Jurkat, Clone E6-1 (cell line): Measurements from ENCODE around the gene ITPR3.
A peak's percentile ranks its signal among the peaks of the same experiment; 100 is the strongest.

Experiments
- DNase-seq: peaks from one replicate; pipeline ENCODE4 v3.0.0-alpha.2; 2011; ENCODE audit warnings: low read depth, low spot score
- H3K4me3 ChIP-seq: 2 replicates; pipeline ENCODE4 v1.5.1; 2011; ENCODE audit warnings: mild to moderate bottlenecking, low read length, control low read depth, moderate library complexity

ITPR3 gene

DNA sequence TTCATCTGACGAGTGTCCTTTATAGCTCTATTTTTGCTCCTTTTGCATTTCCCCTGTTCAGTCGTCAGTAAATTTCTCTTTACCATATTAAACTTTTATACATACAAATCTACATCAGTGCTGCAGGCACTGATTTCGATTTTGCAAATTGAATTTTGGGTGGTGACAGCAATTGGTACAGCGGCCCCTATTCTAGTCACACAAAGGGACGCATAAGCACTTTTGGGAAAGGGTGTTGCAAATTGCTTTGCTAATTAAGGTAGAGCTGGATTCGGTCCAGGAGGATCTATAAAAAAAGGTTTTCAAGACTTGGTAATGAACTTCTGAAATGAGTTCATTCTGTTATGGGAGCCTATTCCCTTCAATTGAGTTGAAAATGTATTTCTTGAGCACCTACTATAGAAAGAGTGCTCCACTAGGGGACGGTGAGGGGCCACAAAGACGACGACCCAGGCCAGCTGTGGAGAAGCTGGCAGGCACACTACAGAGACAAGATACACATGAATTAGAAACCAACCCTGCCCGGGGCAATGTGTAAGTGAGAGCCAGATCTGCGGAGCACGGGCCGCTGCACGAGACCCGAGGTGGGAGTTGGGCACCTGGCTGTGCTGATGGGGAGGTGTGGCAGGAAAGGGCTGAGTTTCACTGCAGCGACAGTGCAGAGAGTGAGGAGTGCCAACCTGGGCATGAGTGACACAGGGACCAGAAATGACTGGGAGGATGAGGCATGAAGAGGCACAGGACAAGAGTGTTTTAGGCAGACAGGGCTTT, 85.0 kb downstream of the ITPR3 start:
- DNase-seq = no peak
- no peak overlapping the region for H3K4me3 ChIP-seq

DNA sequence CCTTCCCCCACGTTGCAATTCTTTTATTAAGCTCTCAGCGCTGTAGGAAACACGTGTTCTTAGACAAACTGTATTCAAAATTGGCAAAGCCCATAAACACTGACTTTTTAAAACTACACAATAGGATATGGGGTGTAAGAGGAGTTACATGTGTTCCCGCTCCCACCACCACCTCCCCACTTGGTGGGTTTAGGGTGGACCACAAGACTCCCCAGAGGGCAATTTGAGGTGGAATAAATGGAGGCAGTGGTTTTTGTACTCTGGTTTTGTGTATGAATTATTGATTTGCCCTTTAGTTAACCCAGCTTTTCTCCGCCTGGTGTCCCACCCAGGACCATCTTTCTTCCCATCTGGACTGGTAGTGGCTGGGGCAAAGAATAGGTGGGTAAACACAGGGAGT, 86.6 kb downstream of the ITPR3 start:
- H3K4me3 ChIP-seq = no peak overlapping the region
- peak; percentile 53 for DNase-seq

DNA sequence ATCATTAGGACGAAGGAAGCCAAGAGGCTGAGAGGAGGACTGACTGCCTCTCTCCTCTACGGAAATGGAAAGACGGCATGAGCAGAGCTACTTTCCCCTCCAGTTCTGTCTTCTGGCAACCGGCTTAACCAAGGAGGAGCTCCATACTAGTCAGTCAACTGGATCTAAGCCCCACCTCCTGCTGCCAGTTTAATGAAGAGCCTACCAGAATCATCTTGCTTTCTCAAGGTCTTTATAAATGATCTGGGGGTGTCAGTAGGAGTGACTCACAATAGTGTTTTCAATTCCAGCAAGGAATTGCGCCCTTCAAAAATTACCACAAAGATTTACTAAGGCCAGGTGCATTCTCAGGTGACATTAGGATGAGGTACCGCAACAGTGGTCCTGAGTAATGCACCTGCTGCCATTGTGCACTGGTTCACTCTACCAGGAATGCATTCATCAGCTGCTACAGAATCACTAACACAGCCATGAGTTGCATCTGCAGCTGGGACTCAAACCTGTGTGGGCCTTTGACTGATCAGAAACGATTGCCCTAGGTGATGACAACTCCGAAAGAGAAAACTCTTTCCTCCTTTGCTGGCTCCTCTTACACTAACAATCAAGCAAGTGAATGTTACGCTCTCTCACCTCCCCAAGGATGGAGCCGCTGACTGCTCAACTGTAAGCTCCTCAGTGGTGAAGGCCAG, 87.5 kb downstream of the ITPR3 start:
- H3K4me3 ChIP-seq = no peak overlapping the region
- no peak for DNase-seq

DNA sequence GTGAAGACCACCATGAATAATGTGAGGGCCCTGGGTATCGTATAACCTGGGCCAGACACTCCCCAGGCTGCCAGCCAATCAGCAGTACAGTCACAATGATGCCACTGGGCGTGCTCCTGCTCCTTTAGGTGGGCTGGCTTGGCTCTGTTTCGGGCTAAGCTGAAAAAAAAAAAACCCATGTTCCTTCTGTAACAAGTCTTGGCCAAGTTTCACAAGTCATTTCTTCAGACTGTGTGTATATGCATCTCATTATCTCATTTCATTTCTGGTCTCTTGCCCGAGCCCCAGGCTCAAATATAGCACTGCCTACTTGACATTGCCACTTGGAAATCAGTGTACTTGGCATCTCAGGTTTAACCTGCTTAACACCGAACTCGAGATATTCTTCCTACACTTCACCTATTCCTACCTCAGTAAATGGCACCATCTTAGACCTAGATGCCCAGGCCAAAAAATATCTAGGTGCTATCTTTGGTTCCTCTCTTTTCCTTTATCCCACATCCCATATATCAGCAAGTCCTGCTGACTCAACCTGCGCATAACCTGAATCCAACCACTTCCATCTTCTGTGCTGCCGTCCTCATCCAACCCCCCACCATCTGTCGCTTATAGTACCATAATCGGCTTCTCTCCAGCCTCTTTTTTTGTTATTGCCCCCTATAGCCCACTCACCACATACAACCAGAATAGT, 88.6 kb downstream of the ITPR3 start:
- no peak overlapping the region for H3K4me3 ChIP-seq
- no peak for DNase-seq

DNA sequence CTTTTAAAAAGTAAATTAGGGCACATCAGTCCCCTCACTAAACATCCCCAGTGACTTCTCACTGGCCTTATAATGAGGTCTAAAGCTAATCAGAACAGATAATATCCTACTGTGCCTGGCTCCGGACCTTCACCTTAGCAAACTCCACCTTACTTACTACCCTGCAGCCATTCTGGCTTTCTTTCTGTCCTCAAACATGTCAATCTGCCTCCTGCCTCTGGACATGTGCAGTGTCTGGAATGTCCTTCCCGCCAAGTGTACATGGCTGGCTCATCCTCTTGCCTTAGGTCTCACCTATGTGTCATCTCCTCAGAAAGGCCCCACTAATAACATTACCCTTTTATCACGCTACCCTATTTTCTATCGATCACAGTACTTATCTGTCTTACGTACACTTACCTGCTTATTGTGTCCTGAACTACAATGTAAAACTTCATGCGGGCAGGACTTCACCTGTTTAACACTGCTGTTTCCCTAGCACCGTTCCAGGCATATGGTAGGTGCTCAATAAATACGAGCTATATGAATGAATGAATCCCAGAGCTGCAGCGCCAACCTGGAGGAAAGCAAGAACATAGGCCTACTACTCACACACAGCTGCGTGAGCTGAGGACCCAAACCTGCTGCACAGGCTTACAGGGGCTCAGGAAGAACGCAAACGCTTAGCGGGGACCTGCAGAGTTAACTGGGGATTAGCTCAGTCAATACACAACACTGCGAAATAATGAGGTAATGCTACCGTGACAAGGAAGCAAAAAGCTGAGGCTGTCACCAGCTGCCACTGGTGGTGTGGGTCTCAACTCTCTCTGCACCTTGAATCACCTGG, 89.4 kb downstream of the ITPR3 start:
- no peak for DNase-seq

DNA sequence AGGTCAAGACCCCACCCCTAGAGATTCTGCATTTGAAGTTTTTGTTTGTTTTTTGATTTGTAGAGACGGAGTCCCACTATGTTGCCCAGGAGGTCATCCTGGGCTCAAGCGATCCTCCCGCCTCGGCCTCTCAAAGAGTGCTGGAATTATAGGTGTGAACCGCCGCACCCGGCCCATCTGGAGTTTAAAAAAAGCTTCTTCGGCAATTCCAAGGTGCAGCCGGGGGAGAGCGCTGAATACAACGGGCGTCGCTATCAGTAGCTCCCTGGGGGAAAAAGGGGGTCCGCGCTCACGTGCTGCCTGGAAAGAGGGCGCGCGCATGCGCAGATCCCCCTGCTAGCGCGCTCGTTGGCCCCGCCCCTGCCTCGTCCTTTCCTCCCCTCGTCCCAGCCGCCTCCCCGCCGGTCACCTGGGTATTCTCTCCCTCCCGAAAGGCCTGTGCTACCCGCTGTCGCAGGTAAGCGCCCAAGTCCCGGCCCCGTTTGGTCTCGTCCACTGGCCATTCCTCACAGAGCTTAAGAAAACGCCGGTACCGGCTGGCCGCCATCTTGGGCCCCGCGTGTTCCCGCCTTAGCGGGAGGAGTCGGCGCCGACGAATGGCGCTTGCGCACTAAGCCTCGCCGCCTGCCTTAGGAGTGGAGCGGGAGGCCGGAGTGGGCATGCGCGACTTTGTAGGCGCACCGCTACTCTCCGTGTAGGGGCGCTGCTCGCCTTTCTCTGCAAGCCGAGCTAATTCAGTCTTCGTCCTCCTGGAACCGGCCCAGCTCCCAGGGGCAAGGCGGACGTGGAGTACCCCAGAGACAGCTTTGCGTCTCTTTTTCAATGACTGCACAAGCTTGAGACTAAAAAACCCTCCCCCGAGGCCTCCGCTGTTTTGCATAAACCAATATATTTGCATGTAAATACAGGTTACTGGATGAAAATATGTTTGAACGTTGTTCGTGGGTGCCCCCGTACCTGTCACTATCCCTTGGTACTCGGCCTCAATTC, 90.3 kb downstream of the ITPR3 start, which contains the start of gene UQCC2:
TSS of gene UQCC2 (minus strand) at position 561 of the 990 bp plus-strand sequence. CDS start at position 547, 14 bp downstream.
- peak; percentile 93 for DNase-seq
- H3K4me3 ChIP-seq = peak within 1 kb of the TSS; percentile 76

More for the DNA sequence above, 89.4 kb downstream of the ITPR3 start:
- H3K4me3 ChIP-seq = peak overlapping the region; percentile 76

DNA sequence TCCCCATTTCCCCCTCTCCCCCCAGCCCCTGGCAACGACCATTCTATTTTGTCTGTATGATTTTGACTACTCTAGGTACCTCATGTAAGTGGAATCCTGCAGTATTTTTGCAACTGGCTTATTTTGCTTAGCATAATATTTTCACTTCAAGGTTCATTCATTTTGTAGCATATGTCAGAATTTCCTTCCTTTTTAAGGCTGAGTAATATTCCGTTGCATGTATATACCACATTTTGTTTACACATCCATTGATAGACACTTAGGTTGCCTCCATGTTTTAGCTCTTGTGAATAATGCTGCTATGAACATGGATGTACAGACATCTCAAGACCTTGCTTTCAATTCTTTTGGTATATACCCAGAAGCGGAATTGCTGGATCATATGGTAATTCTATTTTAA, 91.8 kb downstream of the ITPR3 start:
- no peak overlapping the region for H3K4me3 ChIP-seq
- no peak for DNase-seq

DNA sequence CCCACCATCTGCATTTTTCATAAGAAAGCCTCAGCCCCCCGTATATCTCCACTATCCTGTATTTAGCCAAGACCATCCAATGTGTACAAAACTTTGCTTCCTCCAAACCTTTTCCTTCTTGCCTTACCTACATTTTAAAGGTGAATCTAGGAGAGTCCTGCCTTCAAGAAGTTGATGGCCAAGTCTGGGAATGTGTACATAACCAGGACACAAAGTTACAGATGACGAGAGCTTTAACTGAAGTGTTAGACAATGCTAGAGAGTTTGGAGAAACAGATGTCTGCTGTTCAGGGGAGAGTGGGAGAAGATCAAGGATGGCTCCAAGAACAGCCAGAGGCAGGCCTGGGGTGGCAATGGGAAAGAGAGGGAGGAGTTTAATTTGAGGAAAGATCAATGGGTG, 92.7 kb downstream of the ITPR3 start:
- H3K4me3 ChIP-seq = no peak overlapping the region
- DNase-seq = no peak

DNA sequence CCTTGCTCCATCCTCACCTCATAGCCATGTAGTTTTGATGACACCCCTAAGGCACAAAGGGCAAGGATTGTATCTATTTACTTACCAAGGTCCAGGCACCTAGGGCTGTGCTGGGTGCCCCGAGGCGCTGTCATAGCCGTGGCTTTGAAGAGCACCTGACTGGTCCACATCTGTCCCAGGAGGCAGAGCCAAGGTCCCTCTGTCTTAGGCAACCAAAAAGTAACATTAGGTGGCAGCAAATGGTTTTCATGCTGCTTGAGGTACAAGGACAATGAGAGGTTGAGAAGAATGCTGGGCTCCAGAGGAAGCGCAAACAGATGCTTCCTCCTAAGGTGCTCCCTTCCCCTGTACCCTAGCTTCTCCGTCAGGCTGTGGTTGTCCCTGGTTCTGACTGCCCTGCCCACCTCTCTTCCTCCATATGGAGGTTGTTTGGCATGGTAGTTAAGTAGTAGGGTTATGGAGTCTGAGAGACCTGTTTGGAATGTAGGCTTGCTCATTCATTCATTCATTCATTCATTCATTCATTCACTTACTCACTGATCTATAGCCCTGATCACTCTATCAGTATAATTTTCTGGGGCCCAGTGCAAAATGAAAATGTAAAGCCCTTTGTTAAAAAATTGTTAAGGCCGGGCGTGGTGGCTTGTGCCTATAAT, 93.4 kb downstream of the ITPR3 start:
- H3K4me3 ChIP-seq = no peak overlapping the region
- no peak for DNase-seq

DNA sequence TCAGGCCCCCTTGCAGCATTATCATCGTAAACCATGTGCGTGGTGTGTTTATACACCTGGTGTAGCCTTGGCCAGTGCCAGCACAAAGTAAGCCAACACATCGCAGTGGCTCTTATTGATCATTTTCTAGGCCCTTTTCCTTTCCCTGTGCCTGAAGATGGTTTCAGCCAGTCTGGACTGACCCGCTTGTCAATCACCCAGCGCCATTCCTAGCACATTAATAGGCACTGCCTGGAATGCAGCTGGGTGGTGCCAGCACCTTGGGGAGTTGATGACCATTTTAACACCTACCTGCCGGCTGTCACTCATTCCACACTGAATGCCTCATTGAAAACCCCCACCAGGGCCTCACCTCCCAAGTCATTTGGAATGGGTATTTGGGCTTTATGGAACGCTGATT, 95.3 kb downstream of the ITPR3 start:
- H3K4me3 ChIP-seq = no peak overlapping the region
- no peak for DNase-seq

DNA sequence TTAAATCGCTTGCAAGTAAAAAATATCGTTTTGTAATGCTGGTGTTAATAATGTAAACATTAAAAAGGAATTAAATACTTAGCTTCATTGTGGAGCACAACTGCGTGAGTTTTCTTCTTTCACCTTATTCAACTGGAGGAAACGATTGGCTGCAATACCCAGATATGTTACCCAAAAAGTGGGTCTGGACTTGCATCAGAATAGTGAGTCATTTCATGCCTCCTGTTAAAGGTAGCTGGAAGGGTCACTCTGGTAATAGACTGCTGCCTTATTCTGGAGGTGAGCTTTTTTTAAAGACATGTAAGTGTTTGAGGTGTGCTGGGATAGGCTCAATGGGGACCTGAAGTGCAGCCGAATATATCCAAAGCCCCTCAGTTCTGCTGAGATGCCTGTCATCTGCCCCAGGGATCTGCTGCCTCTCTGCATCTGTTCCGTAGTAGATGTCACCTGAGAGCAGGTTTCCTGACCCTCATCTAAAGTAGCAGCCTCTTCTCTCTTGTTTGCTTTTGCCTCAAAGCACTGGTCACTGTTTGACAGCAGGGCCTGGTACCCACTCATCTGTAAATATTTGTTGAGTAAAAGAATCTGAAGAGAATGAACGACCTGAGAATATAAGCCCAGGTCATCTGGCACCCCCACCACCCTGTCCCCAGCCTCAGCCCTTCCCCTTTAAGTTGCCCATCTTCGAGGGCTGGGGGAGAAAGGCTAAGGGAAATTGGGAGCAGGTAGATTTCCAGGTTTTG, 95.9 kb downstream of the ITPR3 start:
- H3K4me3 ChIP-seq = no peak overlapping the region
- no peak for DNase-seq

DNA sequence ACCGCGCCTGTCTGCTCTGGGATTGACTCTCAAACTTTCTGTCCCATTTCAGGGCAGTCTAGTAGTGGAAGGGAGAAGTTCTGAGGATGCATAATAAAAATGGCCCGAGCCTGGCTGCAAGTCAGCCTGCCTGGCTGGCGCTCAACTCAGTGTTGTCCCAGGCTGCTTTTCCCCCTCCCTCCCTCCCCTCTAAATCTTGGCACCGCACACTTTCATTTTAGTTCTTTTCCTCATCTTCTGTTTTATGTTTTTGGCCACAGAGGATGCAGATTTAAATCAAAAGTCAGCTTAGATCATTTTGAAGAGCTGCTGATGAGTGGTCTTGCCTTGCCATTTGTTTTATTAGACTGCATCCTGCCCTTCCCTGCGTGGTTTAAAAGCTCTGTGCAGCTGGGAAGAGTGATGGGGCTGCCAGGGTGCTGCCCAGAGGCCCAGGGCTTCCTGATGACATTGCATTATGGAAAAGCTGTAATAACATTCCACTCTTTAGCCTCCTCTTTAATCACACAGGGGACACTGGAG, 96.9 kb downstream of the ITPR3 start:
- no peak overlapping the region for H3K4me3 ChIP-seq
- DNase-seq = no peak

DNA sequence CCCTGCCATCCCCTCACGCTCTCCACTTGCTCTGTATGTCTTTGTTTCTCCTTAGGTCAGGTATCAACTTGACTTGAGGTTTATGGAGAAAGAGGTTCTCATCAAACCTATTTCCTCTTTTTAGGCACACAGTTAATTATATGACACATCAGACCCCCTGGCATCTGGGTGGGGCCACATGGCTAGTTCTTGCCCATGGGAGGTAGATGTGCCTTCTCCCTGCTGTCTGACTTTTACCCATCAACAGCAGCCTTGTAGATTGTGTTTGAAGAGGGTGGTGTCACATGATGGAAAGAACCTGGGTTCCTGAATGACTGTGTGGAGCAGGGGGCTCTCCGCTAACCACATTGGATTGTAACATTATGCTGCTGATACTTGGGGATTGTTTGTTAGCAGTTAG, 97.6 kb downstream of the ITPR3 start:
- no peak for DNase-seq
- no peak overlapping the region for H3K4me3 ChIP-seq

DNA sequence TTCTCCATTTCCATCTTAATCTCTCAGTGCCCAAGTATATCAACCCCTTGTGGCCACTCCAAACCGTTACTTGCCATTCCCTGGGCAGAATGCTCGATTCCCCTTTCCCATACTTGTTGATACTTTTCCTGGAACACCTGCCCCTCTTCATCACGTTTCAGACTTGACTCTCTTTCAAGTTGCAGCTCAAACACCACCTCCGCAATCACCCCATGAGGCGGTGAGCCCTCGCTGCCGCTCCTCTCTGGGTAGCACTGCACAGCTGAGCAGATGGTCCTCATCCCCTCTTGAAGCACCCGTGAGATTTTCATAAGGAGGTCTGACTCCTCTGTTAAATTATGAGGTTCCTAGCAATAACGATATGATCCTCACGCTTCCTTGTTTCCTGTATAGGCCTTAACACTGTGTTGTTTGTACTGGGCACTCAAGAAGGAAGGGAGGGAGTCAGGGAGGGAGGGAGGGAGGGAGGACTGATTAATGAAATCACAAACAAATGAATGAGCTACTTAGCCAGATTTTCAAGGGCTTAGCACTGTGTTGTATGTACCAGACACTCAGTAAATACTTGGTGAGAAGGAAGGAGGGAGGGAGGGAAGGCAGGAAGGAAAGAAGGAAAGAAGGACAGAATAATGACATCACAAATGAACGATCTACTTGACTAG, 98.3 kb downstream of the ITPR3 start:
- no peak overlapping the region for H3K4me3 ChIP-seq
- DNase-seq = no peak

DNA sequence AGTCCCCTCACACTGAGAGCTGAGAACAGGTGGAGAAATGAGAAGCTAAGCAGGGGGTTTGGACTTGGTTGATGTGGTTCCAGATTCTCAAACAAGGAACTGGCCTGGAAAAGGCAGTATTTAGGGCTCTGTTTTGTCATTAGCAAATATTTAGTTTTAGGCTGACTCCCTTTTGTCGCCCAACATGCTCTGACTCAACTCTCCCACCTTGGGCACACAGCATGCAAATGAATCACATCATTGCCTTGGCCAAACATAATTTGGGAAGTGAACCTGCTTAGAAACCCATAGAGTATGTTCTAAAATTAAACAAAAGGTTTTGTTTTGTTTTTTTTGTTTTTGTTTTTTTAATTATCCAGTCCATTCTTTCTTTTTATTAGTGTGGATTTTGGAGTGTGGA, 99.9 kb downstream of the ITPR3 start:
- no peak for DNase-seq
- no peak overlapping the region for H3K4me3 ChIP-seq

DNA sequence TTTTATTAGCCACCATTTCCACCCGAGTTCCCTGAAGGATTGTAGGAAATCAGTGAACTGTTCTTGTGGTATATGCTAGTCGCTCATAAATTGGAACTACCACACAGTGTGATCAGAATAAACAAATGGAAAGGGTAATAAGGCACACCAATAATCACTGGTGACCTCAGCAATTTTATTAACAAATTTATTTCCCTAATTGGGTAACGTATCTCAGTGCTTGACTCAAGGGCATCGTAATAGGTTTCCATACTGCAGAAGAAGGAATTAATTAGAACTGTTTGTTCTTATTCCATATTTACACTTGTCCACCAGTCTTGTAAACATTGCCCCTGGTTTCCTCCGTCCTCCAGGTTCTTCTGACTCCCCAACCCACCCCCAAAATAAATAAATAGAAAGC, 100.4 kb downstream of the ITPR3 start:
- H3K4me3 ChIP-seq = no peak overlapping the region
- DNase-seq = no peak
